Measurements from ENCODE around the gene ATF2.

- TF ChIP-seq EZH2 (IDR thresholded peaks at IDR 0.05), result no peak
- no peak for TF ChIP-seq FOXP2 (optimal IDR thresholded peaks at IDR 0.05; ENCODE audit: control extremely low read depth, extremely low read length, insufficient read depth)
- TF ChIP-seq POLR2AphosphoS5 (IDR thresholded peaks at IDR 0.05; ENCODE audit: borderline replicate concordance, low read depth, low read length), result no peak
Measured at GRCh38 chr2:175131252-175131651, 36.8 kb downstream of the ATF2 start.
